A673 (cell line): Measurements from ENCODE around the gene FGF22.

Experiments used
- CTCF ChIP-seq: fragments of 300-800, 200-600 bp; sonication (generic); conservative IDR thresholded peaks from 2 replicates; pipeline ENCODE4 v1.5.1; 2017; ENCODE audit warnings: low read depth, mild to moderate bottlenecking, antibody characterized with exemption, low read length, moderate library complexity, mixed read lengths
- EZH2 ChIP-seq: fragments of 200-600 bp; sonication (generic); IDR thresholded peaks from 2 replicates; pipeline ENCODE4 v1.6.1; 2017; ENCODE audit warnings: borderline replicate concordance, low read depth, mild to moderate bottlenecking, mixed read lengths, antibody characterized with exemption, low read length; ENCODE audit not compliant: poor library complexity, severe bottlenecking

- no peak for TF ChIP-seq CTCF
- TF ChIP-seq EZH2 = no peak
Measured at GRCh38 chr19:609004-609346, 30.7 kb upstream of the FGF22 start.
